ENCODE results near the gene TMEM178A.

DNA sequence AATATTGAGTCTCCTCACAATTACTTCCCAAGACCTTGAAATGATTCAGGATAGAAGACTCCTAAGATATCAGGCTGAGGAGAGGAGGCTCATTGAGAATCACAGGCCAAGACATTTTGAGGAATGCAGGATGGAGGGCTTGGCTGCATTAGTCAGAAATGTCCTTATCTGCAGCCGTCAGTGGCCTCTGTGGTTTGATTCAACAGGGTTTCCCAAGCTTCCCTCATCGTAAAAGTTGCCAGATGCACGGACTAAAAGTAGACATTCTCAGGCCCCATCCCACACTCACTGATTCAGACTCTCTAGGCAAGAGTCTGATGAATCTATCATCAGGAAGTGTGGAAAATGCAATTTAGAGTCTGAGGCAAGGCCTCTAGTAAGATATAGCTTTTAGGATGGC is 34.0 kb upstream of the TMEM178A start:
- TF ChIP-seq, protein P1, sequence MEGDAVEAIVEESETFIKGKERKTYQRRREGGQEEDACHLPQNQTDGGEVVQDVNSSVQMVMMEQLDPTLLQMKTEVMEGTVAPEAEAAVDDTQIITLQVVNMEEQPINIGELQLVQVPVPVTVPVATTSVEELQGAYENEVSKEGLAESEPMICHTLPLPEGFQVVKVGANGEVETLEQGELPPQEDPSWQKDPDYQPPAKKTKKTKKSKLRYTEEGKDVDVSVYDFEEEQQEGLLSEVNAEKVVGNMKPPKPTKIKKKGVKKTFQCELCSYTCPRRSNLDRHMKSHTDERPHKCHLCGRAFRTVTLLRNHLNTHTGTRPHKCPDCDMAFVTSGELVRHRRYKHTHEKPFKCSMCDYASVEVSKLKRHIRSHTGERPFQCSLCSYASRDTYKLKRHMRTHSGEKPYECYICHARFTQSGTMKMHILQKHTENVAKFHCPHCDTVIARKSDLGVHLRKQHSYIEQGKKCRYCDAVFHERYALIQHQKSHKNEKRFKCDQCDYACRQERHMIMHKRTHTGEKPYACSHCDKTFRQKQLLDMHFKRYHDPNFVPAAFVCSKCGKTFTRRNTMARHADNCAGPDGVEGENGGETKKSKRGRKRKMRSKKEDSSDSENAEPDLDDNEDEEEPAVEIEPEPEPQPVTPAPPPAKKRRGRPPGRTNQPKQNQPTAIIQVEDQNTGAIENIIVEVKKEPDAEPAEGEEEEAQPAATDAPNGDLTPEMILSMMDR (IDR thresholded peaks at IDR 0.05): no peak
- TF ChIP-seq ZFX (IDR thresholded peaks at IDR 0.05; ENCODE audit: borderline replicate concordance): no peak

Data from 22Rv1 (cell line).